ENCODE measurements around the gene DLG2. TPM values are rescaled to one million over a fixed set of nuclear protein-coding genes. Genes with fewer than 3 reads are reported as not detected.

DLG2 gene
- total RNA-seq, 1 donor from 2014 or later, result 2.4 TPM

DNA sequence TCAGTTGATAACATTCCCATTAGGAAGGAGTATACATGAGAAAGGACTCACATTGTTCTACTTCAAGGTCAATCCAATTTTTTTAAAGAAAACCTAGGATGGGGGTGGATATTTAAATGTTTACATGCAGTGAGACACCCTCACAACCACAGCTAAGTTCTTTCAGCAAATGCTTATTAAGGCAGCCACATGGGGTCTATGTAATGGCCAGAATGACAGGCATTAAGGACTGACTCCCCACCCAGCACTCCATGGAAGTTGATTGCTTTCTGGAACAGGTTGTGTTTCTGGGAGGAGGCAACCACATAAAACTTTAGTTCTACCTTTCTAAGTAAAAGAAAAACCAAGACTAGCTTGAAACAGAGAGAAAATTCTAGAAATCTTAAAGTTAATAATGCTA, 1678.9 kb downstream of the DLG2 start:
- H3K27ac Mint-ChIP-seq, result no peak overlapping the region
- no peak for TF ChIP-seq CTCF (IDR thresholded peaks at IDR 0.05; ENCODE audit: unreplicated experiment)
- H3K4me1 Mint-ChIP-seq (ENCODE audit: low read depth), result peaks cover 11% of the 10 kb centered on the region
- peaks cover 4% of the 10 kb centered on the region for H3K9me3 Mint-ChIP-seq (ENCODE audit: low read depth)
- H3K4me3 Mint-ChIP-seq (ENCODE audit: low read depth), result no peak overlapping the region
- H3K36me3 Mint-ChIP-seq (ENCODE audit: insufficient read depth), result no peaks in the 10 kb centered on the region
- no peak for DNase-seq (ENCODE audit: low spot score, unreplicated experiment)
- no peaks in the 10 kb centered on the region for H3K27me3 Mint-ChIP-seq

- peaks cover 4% of the 10 kb centered on the region for H3K4me1 Mint-ChIP-seq (ENCODE audit: low read depth)
- H3K9me3 Mint-ChIP-seq (ENCODE audit: low read depth), result peaks cover 4% of the 10 kb centered on the region
- no peak for DNase-seq (ENCODE audit: low spot score, unreplicated experiment)
- no peaks in the 10 kb centered on the region for H3K27me3 Mint-ChIP-seq
- H3K4me3 Mint-ChIP-seq (ENCODE audit: low read depth), result no peak overlapping the region
- H3K36me3 Mint-ChIP-seq (ENCODE audit: insufficient read depth), result no peaks in the 10 kb centered on the region
- TF ChIP-seq CTCF (IDR thresholded peaks at IDR 0.05; ENCODE audit: unreplicated experiment), result no peak
- H3K27ac Mint-ChIP-seq, result no peak overlapping the region
Measured at GRCh38 chr11:83945976-83946375, 1681.2 kb downstream of the DLG2 start.

DNA sequence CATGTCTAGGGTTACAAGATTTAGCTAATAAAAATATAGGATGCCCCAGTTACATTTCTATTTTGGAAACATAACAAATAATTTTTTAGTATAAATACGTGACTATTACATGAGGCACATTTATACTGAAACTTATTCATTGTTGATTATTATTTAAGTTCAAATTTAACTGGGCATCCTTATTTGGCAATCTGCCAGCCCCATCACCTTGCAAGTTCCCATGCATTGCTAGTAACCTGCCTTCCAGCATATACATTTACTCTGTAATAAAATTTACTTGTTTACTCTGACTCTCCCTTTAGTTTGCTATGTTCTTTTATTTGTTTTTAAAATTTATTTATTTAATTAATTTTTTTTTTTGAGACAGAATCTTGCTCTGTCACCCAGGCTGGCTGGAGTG, 1686.1 kb downstream of the DLG2 start:
- Mint-ChIP-seq H3K36me3 (ENCODE audit: insufficient read depth) (no peaks in the 10 kb centered on the region), H3K27ac (no peak overlapping the region), H3K27me3 (no peaks in the 10 kb centered on the region), H3K4me3 (ENCODE audit: low read depth) (no peak overlapping the region), H3K4me1 (ENCODE audit: low read depth) (peaks cover 11% of the 10 kb centered on the region), H3K9me3 (ENCODE audit: low read depth) (peaks cover 4% of the 10 kb centered on the region)
- no peak for TF ChIP-seq CTCF (IDR thresholded peaks at IDR 0.05; ENCODE audit: unreplicated experiment)
- DNase-seq (ENCODE audit: low spot score, unreplicated experiment), result no peak

- Mint-ChIP-seq H3K27me3 (no peaks in the 10 kb centered on the region), H3K4me3 (ENCODE audit: low read depth) (no peak overlapping the region), H3K9me3 (ENCODE audit: low read depth) (no peaks in the 10 kb centered on the region), H3K27ac (no peak overlapping the region), H3K36me3 (ENCODE audit: insufficient read depth) (no peaks in the 10 kb centered on the region), H3K4me1 (ENCODE audit: low read depth) (peaks cover 11% of the 10 kb centered on the region)
- no peak for TF ChIP-seq CTCF (IDR thresholded peaks at IDR 0.05; ENCODE audit: unreplicated experiment)
- DNase-seq (ENCODE audit: low spot score, unreplicated experiment), result no peak
Measured at GRCh38 chr11:83938148-83938547, 1689.0 kb downstream of the DLG2 start.

GRCh38 chr11:83933008-83933407, 1694.1 kb downstream of the DLG2 start:
- H3K9me3 Mint-ChIP-seq (ENCODE audit: low read depth), result no peaks in the 10 kb centered on the region
- H3K36me3 Mint-ChIP-seq (ENCODE audit: insufficient read depth), result no peaks in the 10 kb centered on the region
- no peak overlapping the region for H3K27ac Mint-ChIP-seq
- TF ChIP-seq CTCF (IDR thresholded peaks at IDR 0.05; ENCODE audit: unreplicated experiment), result no peak
- no peak for DNase-seq (ENCODE audit: low spot score, unreplicated experiment)
- H3K4me3 Mint-ChIP-seq (ENCODE audit: low read depth), result no peak overlapping the region
- no peaks in the 10 kb centered on the region for H3K27me3 Mint-ChIP-seq
- H3K4me1 Mint-ChIP-seq (ENCODE audit: low read depth), result peaks cover 3% of the 10 kb centered on the region
